ENCODE measurements around the gene UNC45B. TPM values are rescaled to one million over a fixed set of nuclear protein-coding genes. Genes with fewer than 3 reads are reported as not detected.
A peak's percentile ranks its signal among the peaks of the same experiment; 100 is the strongest.

Gene UNC45B
- total and polyA plus RNA-seq, 2 of the 13 experiments (the other 11 are each of a cell fraction or from before 2014, with no cell fraction given) = 0.01 TPM; not detected in 1

GRCh38 chr17:35141681-35142466 is 5.7 kb upstream of the UNC45B start, which contains the start of gene NLE1 (continued):
- TF ChIP-seq, protein P1, sequence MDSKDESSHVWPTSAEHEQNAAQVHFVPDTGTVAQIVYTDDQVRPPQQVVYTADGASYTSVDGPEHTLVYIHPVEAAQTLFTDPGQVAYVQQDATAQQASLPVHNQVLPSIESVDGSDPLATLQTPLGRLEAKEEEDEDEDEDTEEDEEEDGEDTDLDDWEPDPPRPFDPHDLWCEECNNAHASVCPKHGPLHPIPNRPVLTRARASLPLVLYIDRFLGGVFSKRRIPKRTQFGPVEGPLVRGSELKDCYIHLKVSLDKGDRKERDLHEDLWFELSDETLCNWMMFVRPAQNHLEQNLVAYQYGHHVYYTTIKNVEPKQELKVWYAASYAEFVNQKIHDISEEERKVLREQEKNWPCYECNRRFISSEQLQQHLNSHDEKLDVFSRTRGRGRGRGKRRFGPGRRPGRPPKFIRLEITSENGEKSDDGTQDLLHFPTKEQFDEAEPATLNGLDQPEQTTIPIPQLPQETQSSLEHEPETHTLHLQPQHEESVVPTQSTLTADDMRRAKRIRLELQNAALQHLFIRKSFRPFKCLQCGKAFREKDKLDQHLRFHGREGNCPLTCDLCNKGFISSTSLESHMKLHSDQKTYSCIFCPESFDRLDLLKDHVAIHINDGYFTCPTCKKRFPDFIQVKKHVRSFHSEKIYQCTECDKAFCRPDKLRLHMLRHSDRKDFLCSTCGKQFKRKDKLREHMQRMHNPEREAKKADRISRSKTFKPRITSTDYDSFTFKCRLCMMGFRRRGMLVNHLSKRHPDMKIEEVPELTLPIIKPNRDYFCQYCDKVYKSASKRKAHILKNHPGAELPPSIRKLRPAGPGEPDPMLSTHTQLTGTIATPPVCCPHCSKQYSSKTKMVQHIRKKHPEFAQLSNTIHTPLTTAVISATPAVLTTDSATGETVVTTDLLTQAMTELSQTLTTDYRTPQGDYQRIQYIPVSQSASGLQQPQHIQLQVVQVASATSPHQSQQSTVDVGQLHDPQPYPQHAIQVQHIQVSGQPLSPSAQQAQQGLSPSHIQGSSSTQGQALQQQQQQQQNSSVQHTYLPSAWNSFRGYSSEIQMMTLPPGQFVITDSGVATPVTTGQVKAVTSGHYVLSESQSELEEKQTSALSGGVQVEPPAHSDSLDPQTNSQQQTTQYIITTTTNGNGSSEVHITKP (CRISPR knock-in tag; IDR thresholded peaks at IDR 0.05; ENCODE audit: low read depth) = peak; percentile 61; the same call in 1 of the 2 replicates
- TF ChIP-seq REPIN1 (CRISPR knock-in tag; IDR thresholded peaks at IDR 0.05; ENCODE audit: borderline replicate concordance, low read depth) = peak; percentile 94
- TF ChIP-seq ZNF225 (CRISPR knock-in tag; IDR thresholded peaks at IDR 0.05) = peak; percentile 72; the same call in 1 of the 2 replicates
- TF ChIP-seq, protein P2, sequence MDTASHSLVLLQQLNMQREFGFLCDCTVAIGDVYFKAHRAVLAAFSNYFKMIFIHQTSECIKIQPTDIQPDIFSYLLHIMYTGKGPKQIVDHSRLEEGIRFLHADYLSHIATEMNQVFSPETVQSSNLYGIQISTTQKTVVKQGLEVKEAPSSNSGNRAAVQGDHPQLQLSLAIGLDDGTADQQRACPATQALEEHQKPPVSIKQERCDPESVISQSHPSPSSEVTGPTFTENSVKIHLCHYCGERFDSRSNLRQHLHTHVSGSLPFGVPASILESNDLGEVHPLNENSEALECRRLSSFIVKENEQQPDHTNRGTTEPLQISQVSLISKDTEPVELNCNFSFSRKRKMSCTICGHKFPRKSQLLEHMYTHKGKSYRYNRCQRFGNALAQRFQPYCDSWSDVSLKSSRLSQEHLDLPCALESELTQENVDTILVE (CRISPR knock-in tag; IDR thresholded peaks at IDR 0.05) = peak; percentile 72
- TF ChIP-seq NRL (CRISPR knock-in tag; IDR thresholded peaks at IDR 0.05; ENCODE audit: borderline replicate concordance) = peak; percentile 79
- TF ChIP-seq, protein P3, sequence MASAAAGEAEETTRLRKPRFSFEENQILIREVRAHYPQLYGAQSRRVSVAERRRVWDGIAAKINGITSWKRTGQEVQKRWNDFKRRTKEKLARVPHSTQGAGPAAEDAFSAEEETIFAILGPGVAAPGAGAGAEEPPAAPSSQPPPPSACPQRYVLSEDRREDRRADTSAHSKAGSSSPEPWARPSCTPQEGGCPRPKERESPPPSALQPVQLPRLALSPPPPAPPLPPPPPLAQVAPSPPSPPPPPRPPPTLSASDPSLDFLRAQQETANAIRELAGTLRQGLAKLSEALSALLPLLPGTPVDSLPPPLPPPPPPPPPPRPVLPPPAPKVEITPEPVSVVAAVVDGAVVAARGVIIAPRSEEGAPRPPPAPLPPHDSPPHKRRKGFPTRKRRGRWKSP (CRISPR knock-in tag; IDR thresholded peaks at IDR 0.05) = peak; percentile 66; the same call in 1 of the 2 replicates
- peak; percentile 88; the same call in 1 of the 2 replicates for TF ChIP-seq THAP9 (CRISPR knock-in tag; IDR thresholded peaks at IDR 0.05; ENCODE audit: borderline replicate concordance)
- TF ChIP-seq TBL1XR1 (IDR thresholded peaks at IDR 0.05; ENCODE audit: borderline replicate concordance, low read length, partially characterized antibody) = peak; percentile 62
- TF ChIP-seq ISX (CRISPR knock-in tag; conservative IDR thresholded peaks at IDR 0.05) = no peak
- no peak for TF ChIP-seq GFI1 (CRISPR knock-in tag; IDR thresholded peaks at IDR 0.05; ENCODE audit: borderline replicate concordance)
- TF ChIP-seq ZNF574 (CRISPR knock-in tag; IDR thresholded peaks at IDR 0.05) = peak; percentile 100
- TF ChIP-seq ZNF704 (CRISPR knock-in tag; IDR thresholded peaks at IDR 0.05; ENCODE audit: borderline replicate concordance) = no peak
- TF ChIP-seq ZNF7 (CRISPR knock-in tag; IDR thresholded peaks at IDR 0.05) = no peak
- peak; percentile 84 for TF ChIP-seq ZNF274 (CRISPR knock-in tag; IDR thresholded peaks at IDR 0.05)
